ENCODE results near the gene CD101. TPM values are rescaled to one million over a fixed set of nuclear protein-coding genes. Genes with fewer than 3 reads are reported as not detected.

CD101 gene
- total and polyA plus RNA-seq, 2 of the 8 experiments (the other 6 are each of a cell fraction or from before 2014, with no cell fraction given), result 1.1 to 1.2 TPM

GRCh38 chr1:116968724-116969123 lies 32.8 kb upstream of the CD101 start:
- no peak overlapping the region for H2AFZ ChIP-seq (ENCODE audit: low read length)
- no peak overlapping the region for H3K4ac ChIP-seq (replicated peaks; ENCODE audit: insufficient read length, low read depth, low read length)
- 90% methylated on average over 3 of the region's 3 CpGs; no CpG with 5 or more reads in 1 of the 2 experiments for WGBS, 2 experiments (ENCODE audit: extremely low coverage in 1 of 2, insufficient coverage in 1 of 2, insufficient read length in 1 of 2, insufficient replicate concordance in 2 of 2, low coverage in 1 of 2, low lambda C conversion rate in 2 of 2, missing lambda C conversion rate in 1 of 2)
- no peak overlapping the region for H4K91ac ChIP-seq (replicated peaks; ENCODE audit: insufficient read length, low read length)
- no peak overlapping the region for H2AK5ac ChIP-seq (ENCODE audit: low read depth, low read length)
- no peak overlapping the region for H2BK20ac ChIP-seq (ENCODE audit: low read length)
- H3K27me3 ChIP-seq (replicated peaks in 1 of 4; ENCODE audit: control insufficient read depth in 3 of 4, extremely low read depth in 1 of 4, insufficient read depth in 3 of 4, low read length in 3 of 4), result no peaks in the 10 kb centered on the region
- no peak overlapping the region for H2BK5ac ChIP-seq (ENCODE audit: low read depth, low read length)
- no peaks in the 10 kb centered on the region; the same call in 1 of the 2 replicates for H3K23me2 ChIP-seq (ENCODE audit: low read depth, low read length)
- H3K36me3 ChIP-seq (ENCODE audit: control insufficient read depth in 2 of 4, insufficient read depth in 4 of 4, low read length in 3 of 4), result peaks cover 0 to 9% (median 4%) of the 10 kb centered on the region in 4 experiments; a peak in 5 of 8 replicates
- peaks cover 2% of the 10 kb centered on the region for H3K79me1 ChIP-seq (ENCODE audit: low read depth, low read length)
- no peak overlapping the region for H3K56ac ChIP-seq (replicated peaks; ENCODE audit: insufficient read length, low read depth, low read length)
- no peak overlapping the region for H2BK120ac ChIP-seq (replicated peaks; ENCODE audit: low read depth, low read length)
- peaks cover 3 to 6% of the 10 kb centered on the region in 2 experiments for H3K9me3 ChIP-seq (ENCODE audit: insufficient read depth in 2 of 2, low read depth in 1 of 2, low read length in 1 of 2)
- no peak overlapping the region for H3K4me3 ChIP-seq (ENCODE audit: extremely low read depth in 1 of 4, insufficient read depth in 2 of 4, low read depth in 3 of 4, low read length in 4 of 4)
- no peak overlapping the region for H2BK12ac ChIP-seq (ENCODE audit: low read depth, low read length)
- no peak for DNase-seq (ENCODE audit: low read depth in 1 of 2, low spot score in 2 of 2)
- H3K79me2 ChIP-seq (ENCODE audit: control insufficient read depth in 1 of 2, insufficient read depth in 2 of 2, low read length in 2 of 2), result no peaks in the 10 kb centered on the region
- CTCF ChIA-PET (ENCODE audit: partially characterized antibody), result no interaction called here
- H3K4me2 ChIP-seq (ENCODE audit: insufficient read depth in 1 of 2, low read depth in 2 of 2, low read length in 2 of 2), result no peak overlapping the region
- no peaks in the 10 kb centered on the region for H3K4me1 ChIP-seq (replicated peaks in 1 of 4; ENCODE audit: control insufficient read depth in 3 of 4, insufficient read depth in 4 of 4, low read length in 3 of 4)
- H4K20me1 ChIP-seq (replicated peaks in 1 of 2; ENCODE audit: control insufficient read depth in 1 of 2, insufficient read depth in 2 of 2, low read length in 2 of 2), result no peaks in the 10 kb centered on the region
- no peak overlapping the region for H4K8ac ChIP-seq (ENCODE audit: extremely low read depth, insufficient read depth, low read length)
- H4K5ac ChIP-seq (ENCODE audit: insufficient read length, low read depth, low read length), result no peak overlapping the region
- H2BK15ac ChIP-seq (ENCODE audit: low read length), result no peak overlapping the region
- H3K18ac ChIP-seq (ENCODE audit: extremely low read depth, low read length), result no peak overlapping the region
- POLR2A ChIA-PET (ENCODE audit: partially characterized antibody), result no interaction called here
- H3K9ac ChIP-seq (replicated peaks in 1 of 4; ENCODE audit: extremely low read depth in 1 of 4, low read depth in 3 of 4, low read length in 3 of 4), result no peak overlapping the region
- FAIRE-seq, result no peak
- H3K14ac ChIP-seq (ENCODE audit: insufficient read length), result no peak overlapping the region
- no peak overlapping the region for H3K27ac ChIP-seq (ENCODE audit: low read depth, low read length)
- no peak overlapping the region for H3K23ac ChIP-seq (ENCODE audit: insufficient read length)
- TF ChIP-seq TAF7 (optimal IDR thresholded peaks at IDR 0.05; ENCODE audit: borderline replicate concordance, low read depth, low read length), result no peak
- no peak for TF ChIP-seq EZH2 (IDR thresholded peaks at IDR 0.05; ENCODE audit: low read depth, low read length, severe bottlenecking)
- no peak for TF ChIP-seq SIX5 (IDR thresholded peaks at IDR 0.05; ENCODE audit: low read depth, low read length)
- no peak for TF ChIP-seq PHF8 (conservative IDR thresholded peaks at IDR 0.05; ENCODE audit: low read depth, low read length)
- no peak for TF ChIP-seq HDAC6 (IDR thresholded peaks at IDR 0.05; ENCODE audit: low read depth, low read length)
- TF ChIP-seq ZNF274 (IDR thresholded peaks at IDR 0.05; ENCODE audit: borderline replicate concordance, extremely low read depth, low read length), result no peak
- no peak for TF ChIP-seq ATF2 (IDR thresholded peaks at IDR 0.05; ENCODE audit: low read length)
- TF ChIP-seq CHD1 (IDR thresholded peaks at IDR 0.05; ENCODE audit: low read depth, low read length), result no peak
- no peak for TF ChIP-seq SRF (IDR thresholded peaks at IDR 0.05; ENCODE audit: low read depth, low read length)
- TF ChIP-seq MAX (IDR thresholded peaks at IDR 0.05), result no peak
- no peak for TF ChIP-seq KDM4A (IDR thresholded peaks at IDR 0.05; ENCODE audit: low read depth, low read length, severe bottlenecking)
- no peak for TF ChIP-seq SAP30 (IDR thresholded peaks at IDR 0.05; ENCODE audit: insufficient read depth, insufficient replicate concordance, low read length)
